Osteoblast (primary cell): Measurements from ENCODE around the gene ABCB8. TPM values are rescaled to one million over a fixed set of nuclear protein-coding genes. Genes with fewer than 3 reads are reported as not detected.

ENCODE experiments used
- DNase-seq: peaks from one replicate; pipeline ENCODE4 v3.0.0; 2011; ENCODE audit warnings: low spot score, mixed read lengths; ENCODE audit not compliant: insufficient read length; ENCODE audit errors: missing footprints
- H2AFZ ChIP-seq: 2 replicates; pipeline ENCODE4 v1.6.0; 2011; ENCODE audit warnings: mild to moderate bottlenecking, low read length
- H3K27ac ChIP-seq: 2 replicates; pipeline ENCODE4 v1.5.1; 2011; ENCODE audit warnings: mild to moderate bottlenecking, low read depth, low read length, moderate library complexity
- H3K27me3 ChIP-seq: 2 replicates; pipeline ENCODE4 v1.6.0; 2012; ENCODE audit warnings: mild to moderate bottlenecking, control low read depth, inconsistent platforms, low read length, moderate library complexity; ENCODE audit not compliant: insufficient read depth
- H3K36me3 ChIP-seq: 2 replicates; pipeline ENCODE4 v1.5.1; 2011; ENCODE audit warnings: mild to moderate bottlenecking, low read length, control low read depth, moderate library complexity; ENCODE audit not compliant: insufficient read depth
- H3K4me1 ChIP-seq: 2 replicates; pipeline ENCODE4 v1.5.1; 2011; ENCODE audit warnings: mild to moderate bottlenecking, low read length, control low read depth, moderate library complexity; ENCODE audit not compliant: insufficient read depth
- H3K4me2 ChIP-seq: 2 replicates; pipeline ENCODE4 v1.6.0; 2011; ENCODE audit warnings: mild to moderate bottlenecking, low read length; ENCODE audit not compliant: insufficient read depth
- H3K4me3 ChIP-seq: fragments of 200-600 bp; sonication (generic); 3 replicates; pipeline ENCODE4 v1.5.1; 2012; ENCODE audit warnings: mild to moderate bottlenecking, low read length, inconsistent platforms; ENCODE audit not compliant: insufficient read depth
- H3K79me2 ChIP-seq: 2 replicates; pipeline ENCODE4 v1.6.0; 2012; ENCODE audit warnings: mild to moderate bottlenecking, low read length, control low read depth, inconsistent platforms; ENCODE audit not compliant: insufficient read depth
- H3K9me3 ChIP-seq: 2 replicates; pipeline ENCODE4 v1.5.1; 2011; ENCODE audit warnings: low read depth, low read length, control low read depth
- H4K20me1 ChIP-seq: 2 replicates; pipeline ENCODE4 v1.6.0; 2012; ENCODE audit warnings: mild to moderate bottlenecking, low read length, control low read depth; ENCODE audit not compliant: insufficient read depth
- total RNA-seq: library from RNA; depleted of rRNA; stranded (reverse); fragments of >200 nt; gene quantifications from 2 replicates; pipeline ENCODE4 v1.2.3, GENCODE V29; 2012
- TF ChIP-seq, protein P1 (sequence below): IDR thresholded peaks from 2 replicates; pipeline ENCODE4 v1.5.1; 2011; ENCODE audit warnings: mild to moderate bottlenecking, low read depth, low read length, moderate library complexity; ENCODE audit errors: extremely low read depth

Gene ABCB8
- total RNA-seq, 1 donor = 32.6 TPM

DNA sequence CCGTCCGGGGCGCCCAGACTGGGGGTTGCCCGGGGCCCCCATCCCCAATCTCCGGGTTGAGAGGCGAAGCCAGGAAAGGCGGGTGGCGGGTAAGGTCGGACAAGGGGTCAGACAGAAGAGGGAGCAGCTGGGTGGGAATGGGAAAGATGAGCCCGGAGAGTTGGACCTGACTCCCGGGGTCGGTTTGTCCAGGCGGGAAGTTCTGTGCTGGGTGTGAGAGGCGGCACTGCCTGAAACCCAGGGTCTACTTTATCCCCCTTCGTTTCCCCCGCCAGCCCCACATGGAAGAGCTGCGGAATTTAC is 31.8 kb downstream of the ABCB8 start:
- H3K4me1 ChIP-seq = peaks cover 48% of the 10 kb centered on the region
- peak overlapping the region; percentile 91 for H3K4me3 ChIP-seq
- peak; percentile 94 for DNase-seq
- H4K20me1 ChIP-seq = peaks cover 21% of the 10 kb centered on the region
- peaks cover 43% of the 10 kb centered on the region for H3K79me2 ChIP-seq
- H3K36me3 ChIP-seq = peaks cover 8% of the 10 kb centered on the region
- H3K27ac ChIP-seq = peak overlapping the region; percentile 58
- no peak overlapping the region for H2AFZ ChIP-seq
- no peaks in the 10 kb centered on the region for H3K9me3 ChIP-seq
- H3K27me3 ChIP-seq = no peaks in the 10 kb centered on the region
- TF ChIP-seq, protein P1, sequence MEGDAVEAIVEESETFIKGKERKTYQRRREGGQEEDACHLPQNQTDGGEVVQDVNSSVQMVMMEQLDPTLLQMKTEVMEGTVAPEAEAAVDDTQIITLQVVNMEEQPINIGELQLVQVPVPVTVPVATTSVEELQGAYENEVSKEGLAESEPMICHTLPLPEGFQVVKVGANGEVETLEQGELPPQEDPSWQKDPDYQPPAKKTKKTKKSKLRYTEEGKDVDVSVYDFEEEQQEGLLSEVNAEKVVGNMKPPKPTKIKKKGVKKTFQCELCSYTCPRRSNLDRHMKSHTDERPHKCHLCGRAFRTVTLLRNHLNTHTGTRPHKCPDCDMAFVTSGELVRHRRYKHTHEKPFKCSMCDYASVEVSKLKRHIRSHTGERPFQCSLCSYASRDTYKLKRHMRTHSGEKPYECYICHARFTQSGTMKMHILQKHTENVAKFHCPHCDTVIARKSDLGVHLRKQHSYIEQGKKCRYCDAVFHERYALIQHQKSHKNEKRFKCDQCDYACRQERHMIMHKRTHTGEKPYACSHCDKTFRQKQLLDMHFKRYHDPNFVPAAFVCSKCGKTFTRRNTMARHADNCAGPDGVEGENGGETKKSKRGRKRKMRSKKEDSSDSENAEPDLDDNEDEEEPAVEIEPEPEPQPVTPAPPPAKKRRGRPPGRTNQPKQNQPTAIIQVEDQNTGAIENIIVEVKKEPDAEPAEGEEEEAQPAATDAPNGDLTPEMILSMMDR = no peak
- peak overlapping the region; percentile 100 for H3K4me2 ChIP-seq

DNA sequence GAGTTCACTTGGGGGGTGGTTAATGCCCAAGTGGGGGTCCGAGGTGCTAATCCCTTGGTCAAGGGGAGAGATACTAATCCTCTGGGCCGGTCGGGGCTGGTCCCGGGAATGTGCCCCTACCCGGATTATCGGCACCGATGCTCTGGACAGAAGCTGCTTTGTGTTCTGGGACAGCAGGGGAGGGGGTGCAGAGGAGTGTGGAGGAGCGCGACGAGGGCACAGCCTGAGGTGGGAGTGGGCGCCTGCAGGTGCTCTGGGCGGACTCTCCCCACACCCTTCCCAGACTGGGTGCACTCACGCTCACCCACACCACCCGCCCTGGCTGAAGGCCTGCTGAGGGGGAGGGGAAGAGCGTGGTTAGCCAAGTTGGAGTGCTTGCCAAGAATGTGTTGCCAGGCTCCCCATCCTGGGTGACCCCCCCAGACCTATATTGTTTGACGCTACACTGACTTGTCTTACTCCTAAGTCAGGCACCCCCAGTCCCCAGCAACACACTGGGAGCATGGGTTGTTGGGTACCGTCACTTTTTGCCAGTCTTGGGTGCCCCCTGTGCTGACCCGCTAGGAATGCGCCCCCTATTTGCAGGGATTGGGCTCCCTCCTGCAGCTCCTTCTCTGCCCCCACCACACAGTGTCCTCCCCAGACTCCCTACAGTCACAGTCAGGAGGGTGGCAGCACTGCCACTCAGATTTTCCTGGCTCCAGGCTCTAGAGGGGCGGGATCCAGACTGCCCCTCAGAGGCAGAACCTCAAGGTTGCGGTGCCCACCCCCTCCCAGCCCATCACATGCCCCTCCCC is 32.4 kb downstream of the ABCB8 start:
- H3K4me1 ChIP-seq = peaks cover 48% of the 10 kb centered on the region
- H3K27me3 ChIP-seq = no peaks in the 10 kb centered on the region
- peaks cover 21% of the 10 kb centered on the region for H4K20me1 ChIP-seq
- DNase-seq = peak; percentile 95
- peak overlapping the region; percentile 58 for H3K27ac ChIP-seq
- peak overlapping the region; percentile 91 for H3K4me3 ChIP-seq
- H3K36me3 ChIP-seq = peaks cover 14% of the 10 kb centered on the region
- H2AFZ ChIP-seq = no peak overlapping the region
- H3K4me2 ChIP-seq = peak overlapping the region; percentile 100
- no peaks in the 10 kb centered on the region for H3K9me3 ChIP-seq
- TF ChIP-seq, protein P1 = no peak
- H3K79me2 ChIP-seq = peaks cover 43% of the 10 kb centered on the region

DNA sequence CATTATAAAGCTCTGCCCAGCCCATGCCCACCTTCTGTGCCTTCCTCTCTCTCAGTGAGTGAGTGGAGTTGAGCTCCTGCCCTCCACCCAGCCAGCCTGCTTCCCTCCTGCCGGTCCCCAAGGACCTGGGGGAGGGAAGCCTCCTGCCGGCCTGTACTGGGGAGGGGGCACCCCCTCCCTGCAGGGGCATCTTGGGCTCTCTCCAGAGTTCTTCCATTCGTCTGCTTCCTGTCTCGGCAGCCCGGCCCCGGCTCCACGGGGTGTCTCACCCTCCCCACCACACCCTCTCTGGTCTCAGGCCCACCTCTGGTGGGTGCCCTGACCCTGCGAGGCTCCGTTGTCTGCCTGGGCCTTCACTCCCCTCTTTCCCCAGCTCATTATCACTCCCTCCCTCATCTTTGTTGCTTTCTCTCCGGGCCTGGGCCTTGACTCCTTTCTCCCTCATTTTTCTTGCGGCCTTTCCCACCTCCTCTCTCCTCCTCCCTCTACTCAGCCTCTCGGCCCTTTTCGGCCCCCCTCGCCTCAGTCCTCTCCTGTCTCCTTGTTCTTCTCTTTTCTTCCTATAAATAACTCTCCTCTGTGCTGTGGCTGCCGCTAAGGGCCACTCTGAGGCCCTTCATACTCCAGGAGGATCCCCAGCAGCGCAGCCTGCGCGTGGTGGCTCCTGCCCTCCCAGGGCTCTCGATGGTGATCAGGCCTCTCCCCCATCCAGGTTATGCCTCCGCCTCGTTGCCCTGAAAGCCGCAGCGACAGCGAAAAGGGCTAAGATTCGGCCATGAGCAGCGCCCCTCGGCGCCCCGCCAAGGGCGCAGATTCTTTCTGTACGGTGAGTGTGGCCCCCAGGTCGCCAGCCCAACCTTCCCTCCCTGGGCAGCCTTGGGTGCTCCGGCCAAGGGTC is 33.2 kb downstream of the ABCB8 start:
- no peak for DNase-seq
- H3K4me3 ChIP-seq = peak overlapping the region; percentile 91
- peaks cover 26% of the 10 kb centered on the region for H4K20me1 ChIP-seq
- TF ChIP-seq, protein P1 = no peak
- H3K36me3 ChIP-seq = peaks cover 19% of the 10 kb centered on the region
- peaks cover 43% of the 10 kb centered on the region for H3K79me2 ChIP-seq
- no peak overlapping the region for H2AFZ ChIP-seq
- H3K27ac ChIP-seq = peak overlapping the region; percentile 58
- H3K4me1 ChIP-seq = peaks cover 48% of the 10 kb centered on the region
- H3K9me3 ChIP-seq = no peaks in the 10 kb centered on the region
- no peaks in the 10 kb centered on the region for H3K27me3 ChIP-seq
- H3K4me2 ChIP-seq = peak overlapping the region; percentile 100

DNA sequence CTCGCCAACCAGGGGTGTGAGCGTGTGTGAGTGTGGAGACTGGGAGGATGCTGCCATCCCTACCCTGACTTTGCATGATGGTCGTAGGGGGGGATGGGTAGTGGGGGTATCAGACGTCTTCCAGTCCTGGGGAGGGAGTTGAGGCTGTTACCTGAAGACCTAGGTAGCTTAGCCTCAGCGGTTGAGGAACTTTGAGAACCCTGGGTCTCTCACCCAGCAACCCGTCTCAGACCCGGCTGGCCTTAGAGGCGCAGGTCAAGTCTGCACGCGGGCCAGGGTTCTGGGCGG is 33.8 kb downstream of the ABCB8 start:
- H3K4me3 ChIP-seq = no peak overlapping the region
- H3K27ac ChIP-seq = peak overlapping the region; percentile 37
- peaks cover 26% of the 10 kb centered on the region for H4K20me1 ChIP-seq
- no peak for DNase-seq
- H3K4me1 ChIP-seq = peaks cover 43% of the 10 kb centered on the region
- no peak overlapping the region for H2AFZ ChIP-seq
- H3K9me3 ChIP-seq = no peaks in the 10 kb centered on the region
- TF ChIP-seq, protein P1 = no peak
- H3K27me3 ChIP-seq = no peaks in the 10 kb centered on the region
- H3K36me3 ChIP-seq = peaks cover 22% of the 10 kb centered on the region
- H3K79me2 ChIP-seq = peaks cover 43% of the 10 kb centered on the region
- peak overlapping the region; percentile 100 for H3K4me2 ChIP-seq
